Endothelial cell of umbilical vein (primary cell): ENCODE measurements around the gene HYAL2. TPM values are rescaled to one million over a fixed set of nuclear protein-coding genes. Genes with fewer than 3 reads are reported as not detected.

Experiments used
- BruUV-seq: library from RNA; stranded (reverse); fragments of 400-500 nt; replicated peaks from 2 replicates; lab custom pipeline; 2021; lab: Mats Ljungman, UMichigan
- CTCF ChIA-PET: fragments of 300-600, 350-600 bp; sonication (Branson Sonifier 250); formaldehyde crosslinking; loops from one replicate; lab custom pipeline; 2021; ENCODE audit warnings: antibody characterized with exemption, inconsistent platforms; lab: Charles Lee
- POLR2A ChIA-PET: fragments of 300-600, 350-600 bp; sonication (Branson Sonifier 250); formaldehyde crosslinking; loops from one replicate; lab custom pipeline; 2021; ENCODE audit warnings: antibody characterized with exemption, inconsistent platforms; lab: Charles Lee
- DNase-seq: peaks from one replicate; pipeline ENCODE4 v3.0.0-alpha.2; 2011; ENCODE audit warnings: low read depth, low spot score
- FAIRE-seq: peaks from 2 replicates; lab custom pipeline; 2011; peaks lifted over from hg19 to GRCh38; lab: Jason Lieb, UNC
- H2AFZ ChIP-seq: 2 replicates; pipeline ENCODE4 v1.6.0; 2012; ENCODE audit warnings: low read depth, low read length, control low read depth, inconsistent platforms
- H3K27ac ChIP-seq: 2 replicates; pipeline ENCODE4 v1.5.1; 2011; ENCODE audit warnings: low read depth, mild to moderate bottlenecking, control low read depth, low read length, moderate library complexity; ENCODE audit not compliant: insufficient read depth
- H3K27me3 ChIP-seq, 2 experiments: 2 replicates each; pipeline versions ENCODE4 v1.6.0 to v1.6.1; 2011; ENCODE audit warnings: low read length in 2 of 2, mixed read lengths in 1 of 2; ENCODE audit not compliant: control insufficient read depth in 2 of 2, insufficient read depth in 2 of 2
- H3K36me3 ChIP-seq, 2 experiments: 2 replicates in 1 of 2; 3 replicates in 1 of 2; pipeline ENCODE4 v1.5.1; 2011; ENCODE audit warnings: low read length in 2 of 2, mild to moderate bottlenecking in 1 of 2, moderate library complexity in 1 of 2; ENCODE audit not compliant: control insufficient read depth in 2 of 2, insufficient read depth in 2 of 2; ENCODE audit errors: extremely low read depth in 1 of 2
- H3K4me1 ChIP-seq: 3 replicates; pipeline ENCODE4 v1.5.1; 2011; ENCODE audit warnings: mild to moderate bottlenecking, low read length; ENCODE audit not compliant: control insufficient read depth, insufficient read depth; ENCODE audit errors: extremely low read depth
- H3K4me2 ChIP-seq: 2 replicates; pipeline ENCODE4 v1.6.1; 2011; ENCODE audit warnings: low read length, control low read depth, mixed read lengths; ENCODE audit not compliant: insufficient read depth
- H3K4me3 ChIP-seq, 3 experiments: fragments of 200-600 bp in 1 of 3; sonication (generic), shearing (Covaris generic) in 1 of 3; replicated peaks in 1 of 3; 2 replicates each; pipeline ENCODE4 v1.5.1; 2011 to 2016; ENCODE audit warnings: control low read depth in 3 of 3, low read length in 3 of 3, mild to moderate bottlenecking in 2 of 3, inconsistent platforms in 1 of 3, low read depth in 1 of 3, moderate library complexity in 1 of 3; ENCODE audit not compliant: insufficient read depth in 1 of 3
- H3K79me2 ChIP-seq: 2 replicates; pipeline ENCODE4 v1.6.0; 2012; ENCODE audit warnings: low read length, inconsistent platforms; ENCODE audit not compliant: control insufficient read depth, insufficient read depth
- H3K9ac ChIP-seq: replicated peaks from 2 replicates; pipeline ENCODE3; 2011; ENCODE audit warnings: low read length, control low read depth; ENCODE audit not compliant: insufficient read depth; ENCODE audit errors: extremely low read depth
- H3K9me1 ChIP-seq: replicated peaks from 3 replicates; pipeline ENCODE4 v1.6.0; 2011; ENCODE audit warnings: mild to moderate bottlenecking, low read length; ENCODE audit not compliant: control insufficient read depth, insufficient read depth; ENCODE audit errors: extremely low read depth
- H3K9me3 ChIP-seq: replicated peaks from 2 replicates; pipeline ENCODE4 v1.5.1; 2012; ENCODE audit warnings: low read length, inconsistent platforms; ENCODE audit not compliant: control insufficient read depth, insufficient read depth
- H4K20me1 ChIP-seq: replicated peaks from 2 replicates; pipeline ENCODE3; 2011; ENCODE audit warnings: mild to moderate bottlenecking, low read length; ENCODE audit not compliant: control insufficient read depth, insufficient read depth; ENCODE audit errors: extremely low read depth
- EZH2 ChIP-seq: IDR thresholded peaks from 2 replicates; pipeline ENCODE4 v1.6.1; 2012; ENCODE audit warnings: borderline replicate concordance, low read depth, mild to moderate bottlenecking, moderate library complexity, low read length, inconsistent platforms; ENCODE audit not compliant: severe bottlenecking
- FOS ChIP-seq: IDR thresholded peaks from 2 replicates; pipeline ENCODE4 v1.6.1; 2011; ENCODE audit warnings: mild to moderate bottlenecking, low read length, moderate library complexity, borderline replicate concordance; ENCODE audit not compliant: insufficient read depth
- GATA2 ChIP-seq: IDR thresholded peaks from 2 replicates; pipeline ENCODE4 v1.7.0; 2011; ENCODE audit warnings: low read depth, mild to moderate bottlenecking, moderate library complexity, mixed read lengths, low read length; ENCODE audit not compliant: insufficient read length, insufficient read depth
- JUN ChIP-seq: IDR thresholded peaks from 2 replicates; pipeline ENCODE4 v1.6.1; 2011; ENCODE audit warnings: borderline replicate concordance, low read depth; ENCODE audit not compliant: insufficient read length, insufficient read depth
- MAX ChIP-seq: IDR thresholded peaks from 2 replicates; pipeline ENCODE4 v1.6.1; 2011; ENCODE audit not compliant: insufficient read depth, insufficient read length
- MYC ChIP-seq: IDR thresholded peaks from one replicate; pipeline ENCODE4 v1.6.1; 2011; ENCODE audit warnings: mild to moderate bottlenecking, low read depth, low read length
- POLR2A ChIP-seq: IDR thresholded peaks from 2 replicates; pipeline ENCODE4 v1.6.1; 2012; ENCODE audit warnings: low read depth, mild to moderate bottlenecking, control low read depth, low read length
- POLR2AphosphoS5 ChIP-seq: IDR thresholded peaks from 2 replicates; pipeline ENCODE4 v1.6.1; 2012; ENCODE audit warnings: low read depth, mild to moderate bottlenecking, control low read depth, low read length, moderate library complexity; ENCODE audit not compliant: insufficient read depth
- dilution Hi-C: fragments of 300-500 bp; cut with MboI; formaldehyde crosslinking; loops from one replicate; pipeline ENCODE4 v1.15.0; 2019; ENCODE audit warnings: low sequenced_read_pairs; ENCODE audit not compliant: extremely low pct_ligation_motif_present
- intact Hi-C: fragments of 100-400 bp; cut with micrococcal nuclease; formaldehyde crosslinking; loops from one replicate; pipeline ENCODE4 v1.10.0; 2022
- polyA plus RNA-seq, 4 experiments: library from polyadenylated mRNA; depleted of rRNA in 3 of 4; stranded (reverse) in 3 of 4; unstranded in 1 of 4; fragments of >200 nt; gene quantifications; 2 replicates each; pipeline versions ENCODE4 v1.2.1 to v1.2.3, GENCODE V29; 2011 to 2012; ENCODE audit warnings: missing spikeins in 1 of 4
- total RNA-seq: library from RNA; stranded (reverse); gene quantifications from 2 replicates; pipeline ENCODE4 v1.2.3, GENCODE V29; 2021
- TF ChIP-seq, protein P1 (sequence below), 2 donors: IDR thresholded peaks; 1 replicate in 1 of 2; 2 replicates in 1 of 2; pipeline ENCODE4 v1.5.1; 2011; ENCODE audit warnings: low read length in 2 of 2, mild to moderate bottlenecking in 2 of 2, moderate library complexity in 2 of 2, control low read depth in 1 of 2, inconsistent platforms in 1 of 2, low read depth in 1 of 2; ENCODE audit not compliant: insufficient read depth in 1 of 2; ENCODE audit errors: extremely low read depth in 1 of 2

The HYAL2 gene
- total and polyA plus RNA-seq, 2 donors (not counting 3 experiments of a cell fraction or from before 2014, with no cell fraction given), result 266 to 970 TPM

GRCh38 chr3:50290161-50290641 is 32.3 kb downstream of the HYAL2 start:
- H2AFZ ChIP-seq, result no peak overlapping the region
- peaks cover 3 to 35% of the 10 kb centered on the region in 2 experiments for H3K36me3 ChIP-seq
- dilution Hi-C loops, result no loop called here
- H3K27me3 ChIP-seq, result no peaks in the 10 kb centered on the region
- H3K9ac ChIP-seq, result no peak overlapping the region
- no peak overlapping the region for H3K27ac ChIP-seq
- H3K4me2 ChIP-seq, result no peak overlapping the region
- intact Hi-C loops, result no loop called here
- ChIA-PET POLR2A (no interaction called here), CTCF (no interaction called here)
- H3K9me1 ChIP-seq, result no peaks in the 10 kb centered on the region
- no TSS peak for BruUV-seq
- TF ChIP-seq, protein P1, sequence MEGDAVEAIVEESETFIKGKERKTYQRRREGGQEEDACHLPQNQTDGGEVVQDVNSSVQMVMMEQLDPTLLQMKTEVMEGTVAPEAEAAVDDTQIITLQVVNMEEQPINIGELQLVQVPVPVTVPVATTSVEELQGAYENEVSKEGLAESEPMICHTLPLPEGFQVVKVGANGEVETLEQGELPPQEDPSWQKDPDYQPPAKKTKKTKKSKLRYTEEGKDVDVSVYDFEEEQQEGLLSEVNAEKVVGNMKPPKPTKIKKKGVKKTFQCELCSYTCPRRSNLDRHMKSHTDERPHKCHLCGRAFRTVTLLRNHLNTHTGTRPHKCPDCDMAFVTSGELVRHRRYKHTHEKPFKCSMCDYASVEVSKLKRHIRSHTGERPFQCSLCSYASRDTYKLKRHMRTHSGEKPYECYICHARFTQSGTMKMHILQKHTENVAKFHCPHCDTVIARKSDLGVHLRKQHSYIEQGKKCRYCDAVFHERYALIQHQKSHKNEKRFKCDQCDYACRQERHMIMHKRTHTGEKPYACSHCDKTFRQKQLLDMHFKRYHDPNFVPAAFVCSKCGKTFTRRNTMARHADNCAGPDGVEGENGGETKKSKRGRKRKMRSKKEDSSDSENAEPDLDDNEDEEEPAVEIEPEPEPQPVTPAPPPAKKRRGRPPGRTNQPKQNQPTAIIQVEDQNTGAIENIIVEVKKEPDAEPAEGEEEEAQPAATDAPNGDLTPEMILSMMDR (IDR thresholded peaks at IDR 0.05; ENCODE audit: extremely low read depth in 1 of 2, insufficient read depth in 1 of 2, low read depth in 1 of 2, low read length in 2 of 2), result no peak
- peaks cover 27% of the 10 kb centered on the region for H3K79me2 ChIP-seq
- no peak overlapping the region for H3K4me3 ChIP-seq
- FAIRE-seq, result no peak
- peaks cover 11% of the 10 kb centered on the region for H3K4me1 ChIP-seq
- no peaks in the 10 kb centered on the region for H4K20me1 ChIP-seq
- H3K9me3 ChIP-seq, result no peaks in the 10 kb centered on the region
- no peak for DNase-seq

GRCh38 chr3:50289130-50289529 is 33.4 kb downstream of the HYAL2 start:
- Histone ChIP-seq H3K9me3 (no peaks in the 10 kb centered on the region), H3K27me3 (no peaks in the 10 kb centered on the region), H3K79me2 (peaks cover 27% of the 10 kb centered on the region), H2AFZ (no peak overlapping the region), H3K4me2 (no peak overlapping the region), H3K36me3 (peaks cover 3 to 35% of the 10 kb centered on the region in 2 experiments), H3K27ac (no peak overlapping the region), H3K4me1 (peaks cover 11% of the 10 kb centered on the region), H4K20me1 (no peaks in the 10 kb centered on the region), H3K9ac (no peak overlapping the region), H3K4me3 (no peak overlapping the region), H3K9me1 (no peaks in the 10 kb centered on the region)
- TF ChIP-seq EZH2 (no peak), POLR2A (no peak), MAX (no peak), JUN (no peak), POLR2AphosphoS5 (no peak), GATA2 (no peak), FOS (no peak), MYC (no peak)
- TF ChIP-seq, protein P1 (IDR thresholded peaks at IDR 0.05; ENCODE audit: extremely low read depth in 1 of 2, insufficient read depth in 1 of 2, low read depth in 1 of 2, low read length in 2 of 2), result no peak
- dilution Hi-C loops, result no loop called here
- FAIRE-seq (no peak), DNase-seq (no peak)
- no TSS peak for BruUV-seq
- ChIA-PET POLR2A (no interaction called here), CTCF (interaction anchor here (0.8 kb wide), 1 partner anchor 10 kb away, joined by 3 read pairs; no protein-coding TSS in a partner anchor)
- intact Hi-C loops, result no loop called here
